NCI-H2196 treated with DMSO at 0.1 percent for 48 hours (cell line): ENCODE data around the gene FAM204A.

Experiments used
- DNase-seq: peaks from one replicate; lab custom pipeline; 2025; ENCODE audit not compliant: unreplicated experiment; lab: John Stamatoyannopoulos, UW

The FAM204A gene

GRCh38 chr10:118341791-118342637 lies at the start of gene FAM204A:
Gene FAM204A, minus strand, starts transcription at chr10:118342324. Its CDS starts 5,909 bp downstream, at chr10:118336415.
- peak; percentile 34 for DNase-seq

DNA sequence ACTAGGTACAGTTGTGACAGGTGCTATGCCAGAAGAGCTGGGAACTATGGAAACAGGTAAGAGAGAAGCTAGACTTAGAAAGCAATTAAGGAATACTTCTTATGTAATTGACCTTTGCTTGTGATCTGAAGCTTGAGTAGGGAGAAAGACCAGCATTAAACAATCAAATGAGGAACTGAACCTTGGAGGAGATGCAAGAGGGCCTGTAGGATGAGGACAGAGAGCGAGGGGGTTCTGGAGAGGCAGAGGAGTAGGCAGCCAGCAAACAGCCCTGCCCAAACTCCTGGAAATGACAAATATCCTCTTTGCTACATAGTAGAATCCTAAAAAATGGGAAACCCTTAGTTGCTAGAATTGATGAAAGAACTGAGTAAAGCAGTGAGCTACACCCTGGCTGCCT lies 41.6 kb upstream of the FAM204A start:
- DNase-seq: no peak

- DNase-seq: no peak
Measured at GRCh38 chr10:118383063-118383689, 41.1 kb upstream of the FAM204A start.

DNA sequence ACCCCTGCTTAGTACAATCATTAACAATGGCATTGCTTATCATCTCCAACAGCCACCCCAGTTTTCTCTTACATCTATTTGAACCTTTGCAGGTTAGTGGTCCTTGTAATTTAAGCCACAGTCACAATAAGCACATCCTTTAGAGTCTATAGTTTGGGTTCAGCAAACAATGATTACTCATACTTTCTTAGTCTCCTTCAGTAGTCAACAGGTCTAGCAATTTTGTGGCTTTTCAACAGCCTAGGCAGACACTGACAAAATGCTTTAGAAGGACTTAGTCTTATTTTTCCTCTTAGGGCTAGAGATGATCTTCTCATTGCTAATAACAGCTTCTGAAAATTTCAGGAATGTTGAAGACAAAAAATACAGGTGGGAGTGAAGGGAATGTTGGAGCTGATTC lies 32.3 kb upstream of the FAM204A start:
- no peak for DNase-seq

- DNase-seq: no peak
Measured at GRCh38 chr10:118373786-118374185, 31.7 kb upstream of the FAM204A start.

DNA sequence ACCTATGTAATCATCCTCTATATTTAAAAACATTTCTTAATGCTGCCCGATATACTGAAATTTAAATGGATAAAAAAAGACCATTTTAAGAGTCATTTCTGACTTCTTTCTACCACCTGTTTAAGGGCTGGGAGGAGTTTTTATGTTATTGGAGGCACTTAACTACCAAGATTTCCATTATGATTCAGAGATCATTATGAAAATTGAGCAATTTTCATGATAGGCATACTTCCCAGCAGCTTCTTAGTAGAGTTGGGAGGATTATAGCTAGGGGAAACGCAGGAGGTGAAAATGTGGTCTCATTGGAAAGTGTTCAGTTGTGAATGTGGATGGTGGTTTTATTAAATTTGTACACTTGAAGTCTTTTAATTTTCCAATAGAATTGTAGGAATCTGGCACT lies 28.4 kb upstream of the FAM204A start:
- no peak for DNase-seq

DNA sequence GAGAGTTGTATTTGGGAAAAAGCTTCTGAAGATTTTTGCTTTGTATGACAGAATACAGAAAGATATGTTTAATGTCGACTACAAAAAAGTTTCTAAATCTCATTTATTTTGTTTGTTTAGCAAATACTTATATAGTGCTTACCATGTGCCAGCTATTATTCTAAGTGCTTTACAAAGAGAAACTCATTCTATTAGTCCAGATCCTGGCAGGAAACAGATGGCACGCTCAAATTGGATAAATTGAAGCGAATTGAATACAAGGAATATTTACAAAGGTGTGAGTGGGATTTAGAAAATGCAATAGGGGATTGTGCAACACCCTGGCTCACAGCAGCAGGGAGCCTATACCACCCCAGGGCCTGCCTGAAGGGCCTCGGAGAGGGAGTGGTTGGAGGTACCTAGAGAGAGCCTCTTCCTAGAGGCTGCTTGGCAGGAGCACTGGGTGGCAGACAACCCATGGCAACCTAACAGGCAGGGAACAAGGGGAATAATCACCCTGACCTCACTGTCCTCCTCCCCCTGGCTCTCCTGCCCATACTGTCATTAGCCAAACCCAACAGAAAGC lies 27.6 kb upstream of the FAM204A start:
- peak; percentile 34 for DNase-seq

DNA sequence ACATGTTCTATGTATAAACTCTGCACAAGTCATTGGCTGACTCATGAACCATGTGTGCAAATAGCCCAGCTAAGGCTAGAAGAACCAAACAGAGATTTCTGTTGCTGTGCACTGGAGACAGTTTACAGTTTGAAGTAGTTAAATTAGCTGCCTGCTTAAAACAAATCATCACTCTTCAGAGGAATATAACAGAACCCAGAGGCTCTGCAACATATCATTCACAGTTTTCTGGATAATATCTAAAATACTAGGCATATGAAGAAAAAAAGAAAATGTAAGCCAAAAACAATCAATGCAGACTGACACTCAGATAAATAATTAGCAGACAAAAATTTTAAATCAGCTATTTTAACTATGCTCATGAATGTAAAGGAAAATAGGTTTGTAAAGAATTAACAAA lies 23.6 kb upstream of the FAM204A start:
- no peak for DNase-seq

GRCh38 chr10:118362103-118362502 lies 20.0 kb upstream of the FAM204A start:
- no peak for DNase-seq

- DNase-seq: no peak
Measured at GRCh38 chr10:118358327-118358726, 16.2 kb upstream of the FAM204A start.

DNA sequence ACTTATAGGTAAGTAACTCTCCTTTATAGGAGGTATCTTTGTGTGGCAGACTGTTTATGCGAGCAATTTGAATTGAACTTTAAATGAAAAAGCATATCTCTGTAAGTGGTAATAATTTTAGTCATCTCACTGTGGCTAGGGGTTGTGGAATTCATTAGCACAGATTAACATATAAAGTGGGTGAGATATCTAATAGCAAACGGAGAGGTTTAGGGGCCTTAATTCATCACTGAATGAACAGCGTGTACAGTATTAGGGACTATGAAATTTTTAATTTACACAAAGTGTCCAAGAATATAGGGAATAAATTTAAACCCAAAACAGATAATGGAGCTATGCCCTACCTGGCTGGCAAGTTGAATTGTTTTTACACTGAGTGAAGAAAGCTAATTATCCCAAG lies 15.7 kb upstream of the FAM204A start:
- DNase-seq: no peak

DNA sequence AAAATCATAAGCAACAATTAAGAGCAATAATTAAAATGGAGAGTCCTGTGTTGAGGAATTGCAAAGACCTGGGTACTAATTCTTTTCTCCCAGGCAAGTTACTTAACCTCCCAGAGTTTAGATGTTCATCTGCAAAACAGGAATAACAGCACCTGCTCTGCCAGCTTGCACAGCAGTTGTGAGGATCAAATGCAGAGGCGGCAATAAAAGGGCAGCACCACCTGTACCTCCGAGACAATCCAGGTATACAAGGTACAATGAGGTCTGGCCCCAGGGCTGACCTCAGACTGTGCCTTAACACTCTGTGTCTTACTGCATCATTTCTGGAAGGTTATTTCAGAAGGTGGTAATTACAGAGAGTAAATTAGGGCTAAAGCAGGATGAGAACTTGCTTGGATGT lies 14.5 kb upstream of the FAM204A start:
- DNase-seq: no peak

DNA sequence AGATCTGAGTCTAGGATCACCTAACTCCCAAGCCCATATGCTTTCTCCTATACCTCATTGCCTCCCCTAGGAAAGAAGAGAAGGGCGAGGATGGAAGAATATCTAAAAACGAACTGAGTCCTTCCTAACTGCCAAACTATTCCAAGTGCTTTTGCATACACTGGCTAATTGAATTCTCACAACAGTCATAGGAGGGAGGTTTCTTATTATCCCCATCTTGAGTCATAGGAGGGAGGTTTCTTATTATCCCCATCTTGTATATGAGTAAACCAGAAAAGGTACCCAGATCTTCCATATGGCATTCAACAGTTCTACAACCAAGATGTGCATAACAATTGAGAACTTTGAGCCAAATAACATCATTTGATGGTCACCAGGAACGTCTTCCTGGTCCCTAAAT lies 13.1 kb upstream of the FAM204A start:
- no peak for DNase-seq

GRCh38 chr10:118349235-118349634 lies 7.1 kb upstream of the FAM204A start:
- DNase-seq: no peak

DNA sequence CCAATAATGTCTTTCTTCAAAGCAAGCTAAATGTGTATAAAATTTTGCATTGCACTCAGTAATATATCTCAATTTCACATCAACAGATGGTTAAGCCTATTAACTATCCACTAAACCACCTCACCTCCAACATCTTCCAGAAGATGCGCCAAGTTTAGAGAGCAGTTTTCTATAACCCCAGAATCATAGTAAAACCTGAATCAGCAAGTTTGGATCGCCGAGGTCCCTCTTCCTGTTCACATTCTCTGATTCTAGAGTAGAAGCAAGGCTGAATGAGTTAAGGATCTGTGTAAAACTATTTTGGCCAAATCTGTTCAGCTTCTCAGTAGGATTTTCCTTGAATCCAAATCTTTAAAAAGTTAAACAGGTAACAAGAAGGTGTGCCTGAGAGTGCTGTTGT lies 1.4 kb upstream of the FAM204A start:
- no peak for DNase-seq

- no peak for DNase-seq
Measured at GRCh38 chr10:118343115-118343514, 991 bp upstream of the FAM204A start.

GRCh38 chr10:118342638-118343020 lies 505 bp upstream of the FAM204A start:
- no peak for DNase-seq

DNA sequence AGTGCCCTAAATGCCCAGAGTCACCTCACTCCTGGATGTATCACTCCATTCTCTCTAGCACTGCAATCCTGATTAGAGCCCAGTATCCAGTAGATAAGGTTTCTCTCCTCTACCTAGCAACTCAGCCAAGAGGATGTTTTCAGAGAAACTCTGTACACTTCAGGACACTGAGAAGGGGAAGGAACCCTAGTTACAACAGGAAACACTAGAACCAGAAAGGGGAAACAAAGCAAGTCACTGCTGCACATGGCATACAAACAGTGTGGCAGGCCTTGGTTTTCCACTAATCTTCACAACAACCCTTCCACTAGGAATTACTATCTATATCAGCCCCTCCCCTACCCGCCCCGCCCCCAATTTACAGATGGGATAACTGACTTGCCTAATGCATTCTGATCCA lies 1.6 kb downstream of the FAM204A start:
- no peak for DNase-seq

DNA sequence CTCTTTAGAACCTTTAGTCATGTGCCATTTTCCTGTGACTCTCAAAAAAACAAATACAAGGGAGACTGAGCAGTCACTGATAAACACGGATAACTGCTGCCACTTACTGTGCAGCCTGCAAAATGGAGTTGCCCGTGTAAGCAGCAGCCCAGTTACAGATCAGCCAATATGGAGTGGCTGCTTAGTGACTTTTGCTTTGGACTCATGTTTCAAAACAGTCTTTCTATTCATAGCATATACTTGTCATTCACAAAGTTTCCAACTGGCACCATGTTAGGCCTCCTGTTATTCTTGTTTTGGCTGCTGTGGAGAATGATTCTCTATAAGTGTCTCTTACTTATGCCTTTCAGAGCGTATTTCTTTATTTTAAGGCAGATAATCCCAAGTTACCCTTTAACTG lies 3.0 kb downstream of the FAM204A start:
- DNase-seq: no peak

DNA sequence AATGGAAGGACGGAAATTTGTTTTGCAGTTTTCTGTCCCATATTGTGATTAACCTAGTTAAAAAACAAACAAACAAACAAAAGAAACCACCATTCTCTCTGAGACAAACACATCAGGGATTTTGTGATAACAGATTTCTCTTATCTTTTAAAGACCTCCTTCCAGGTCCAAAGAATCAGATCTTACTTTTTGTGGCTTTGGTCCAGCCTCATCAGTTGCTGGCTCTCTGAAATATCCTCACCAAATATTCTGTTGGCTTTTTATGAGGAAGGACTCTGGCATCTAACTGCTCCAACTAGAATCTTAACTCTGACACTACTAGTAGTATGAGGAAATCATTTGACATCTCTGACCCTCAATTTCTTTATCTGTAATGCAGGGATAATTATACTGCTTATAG lies 4.8 kb downstream of the FAM204A start:
- no peak for DNase-seq

GRCh38 chr10:118333871-118334270 lies 8.3 kb downstream of the FAM204A start:
- DNase-seq: no peak

GRCh38 chr10:118332948-118333710 lies 9.0 kb downstream of the FAM204A start:
- no peak for DNase-seq
